ENCODE results near the gene ARHGAP29.

The ARHGAP29 gene

DNA sequence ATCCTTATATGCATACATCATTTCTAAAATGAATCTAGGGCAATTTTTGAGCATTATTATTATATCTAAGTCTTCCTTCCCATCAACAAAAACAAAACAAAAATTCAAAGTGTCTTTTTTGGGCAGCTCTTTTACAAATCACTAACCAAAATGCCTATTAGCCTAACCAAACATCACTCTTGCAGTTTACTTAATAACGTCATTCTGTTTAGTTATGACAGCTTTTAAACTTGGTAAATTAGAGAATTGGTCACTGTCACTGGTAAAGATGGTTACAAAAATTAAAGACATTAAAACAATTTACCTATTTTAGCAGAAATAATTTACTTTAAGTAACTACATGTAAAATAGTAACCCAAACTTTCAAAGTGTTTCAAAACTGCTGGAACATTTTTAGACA lies 2.8 kb downstream of the ARHGAP29 start:
- DNase-seq (ENCODE audit: low read depth) = no peak

DNA sequence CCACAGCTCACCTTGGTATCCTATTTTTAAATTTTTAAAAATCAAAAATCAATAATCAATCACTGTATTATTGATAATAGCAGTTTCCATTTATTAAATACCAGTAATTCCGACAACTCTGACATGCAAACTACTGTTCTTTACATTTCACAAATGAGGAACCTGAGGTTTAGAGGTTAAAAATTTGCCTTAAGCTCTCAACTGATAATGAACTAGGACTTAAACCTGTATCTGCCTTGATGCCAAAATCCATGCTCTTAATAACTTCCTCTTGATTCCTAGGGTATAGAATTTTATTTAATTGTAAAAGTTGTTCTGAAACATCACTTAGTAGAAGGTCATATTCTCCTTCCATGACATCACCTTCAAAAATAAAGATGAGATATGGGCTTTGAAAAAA lies 5.6 kb downstream of the ARHGAP29 start:
- no peak for DNase-seq (ENCODE audit: low read depth)

DNA sequence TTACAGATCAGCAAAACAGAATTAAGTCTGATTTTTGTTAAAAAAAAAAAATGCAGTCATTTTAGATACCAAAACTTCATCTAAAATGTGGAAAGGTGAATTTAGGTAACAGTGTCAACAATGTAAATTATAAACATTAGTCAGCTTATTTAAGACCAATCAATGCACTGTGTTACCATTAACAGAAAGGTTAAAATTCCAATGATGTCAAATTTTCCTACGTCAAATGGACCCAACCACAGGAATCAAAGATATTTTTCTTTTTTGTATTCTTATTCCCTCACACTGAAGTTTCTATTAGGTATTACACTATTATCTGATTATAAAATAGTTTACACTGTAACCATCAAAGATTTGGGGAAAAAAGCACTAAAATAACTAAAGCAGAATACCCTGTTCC lies 6.5 kb downstream of the ARHGAP29 start:
- DNase-seq (ENCODE audit: low read depth) = no peak

DNA sequence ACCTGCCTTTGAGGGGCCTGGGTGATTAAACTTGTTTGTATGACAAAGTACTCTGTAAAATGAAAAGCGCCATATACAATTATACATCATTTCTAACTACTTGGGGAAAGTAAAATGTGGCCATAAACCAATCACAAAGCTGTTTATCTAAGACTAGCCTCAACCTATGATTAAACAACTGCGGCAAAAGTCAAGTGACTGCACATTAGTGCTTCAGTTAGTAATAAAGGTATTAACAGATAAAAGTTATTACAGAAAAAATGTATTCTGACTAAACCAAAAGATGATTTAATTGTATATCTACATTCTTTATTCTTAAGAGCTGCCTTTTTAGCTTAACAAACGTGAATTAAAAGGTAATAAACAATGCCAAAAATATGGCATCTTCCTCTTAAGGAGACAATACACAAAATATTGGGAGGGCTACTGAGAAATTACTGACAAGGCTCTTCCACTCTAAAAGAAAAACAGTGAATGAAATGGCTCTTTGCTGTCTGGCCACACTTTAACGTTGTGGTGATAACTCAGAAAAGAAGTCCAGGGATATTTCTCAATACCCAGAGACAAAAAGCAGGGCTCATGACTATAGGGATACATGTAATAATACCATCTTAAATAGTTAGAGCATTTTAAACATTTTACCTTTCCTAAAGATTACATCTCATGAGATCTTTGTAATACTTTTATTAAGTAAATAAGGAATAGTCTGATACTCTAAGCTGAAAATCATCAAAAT lies 8.6 kb downstream of the ARHGAP29 start:
- DNase-seq (ENCODE audit: low read depth) = no peak

DNA sequence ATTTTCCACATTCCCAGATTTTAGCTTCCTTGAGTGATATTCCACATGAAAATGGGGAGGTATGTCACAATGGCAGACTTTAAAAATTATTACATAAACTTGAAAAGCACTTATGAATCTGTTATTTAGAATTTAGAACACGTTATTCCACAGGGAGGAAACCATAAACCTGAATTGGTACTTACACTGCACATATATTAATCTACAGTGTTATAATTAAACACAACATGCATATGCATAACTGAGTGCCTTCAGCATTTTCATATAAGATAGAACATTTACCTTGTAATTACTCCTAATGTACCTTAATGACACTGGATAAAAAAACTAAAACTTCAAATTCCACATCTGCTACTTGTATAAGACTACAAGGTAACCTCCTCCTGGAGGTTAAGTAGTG lies 9.8 kb downstream of the ARHGAP29 start:
- no peak for DNase-seq (ENCODE audit: low read depth)

DNA sequence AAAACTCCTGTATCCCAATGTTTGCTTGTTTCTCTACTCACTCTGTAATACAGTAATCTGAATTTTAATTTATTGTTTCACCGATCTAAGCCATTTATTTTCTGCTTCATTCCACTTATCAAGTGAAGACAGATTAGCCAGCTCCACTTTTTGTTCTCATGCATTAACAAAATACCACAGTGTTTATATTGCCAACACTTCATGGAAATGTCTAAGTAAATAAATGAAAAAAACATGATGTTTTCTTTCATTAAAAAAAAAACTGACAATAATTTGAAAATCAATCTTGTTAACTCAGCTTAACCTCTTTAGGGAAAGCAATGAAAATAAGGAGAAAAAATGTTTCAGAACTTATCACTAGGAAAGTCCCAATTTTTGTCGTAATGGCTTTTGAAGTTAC lies 11.5 kb downstream of the ARHGAP29 start:
- DNase-seq (ENCODE audit: low read depth) = no peak

DNA sequence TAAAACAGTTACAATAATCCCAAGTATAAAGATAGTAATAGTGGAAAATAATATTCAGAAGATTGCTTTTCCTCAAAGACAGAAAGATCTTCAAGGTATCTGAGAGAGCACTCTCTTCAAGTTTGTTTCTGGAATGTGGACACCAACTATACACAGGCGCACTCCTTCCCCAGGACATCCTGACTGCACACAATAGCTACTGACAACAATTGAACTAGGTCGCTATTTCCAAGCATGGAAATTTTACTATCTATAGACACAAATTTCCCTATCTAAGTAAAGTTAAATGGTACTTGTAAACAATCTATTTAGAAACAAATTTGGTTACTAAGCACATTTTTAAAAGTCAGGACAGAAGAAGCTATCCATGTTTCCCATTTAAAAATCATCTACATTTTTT lies 19.1 kb downstream of the ARHGAP29 start:
- no peak for DNase-seq (ENCODE audit: low read depth)

DNA sequence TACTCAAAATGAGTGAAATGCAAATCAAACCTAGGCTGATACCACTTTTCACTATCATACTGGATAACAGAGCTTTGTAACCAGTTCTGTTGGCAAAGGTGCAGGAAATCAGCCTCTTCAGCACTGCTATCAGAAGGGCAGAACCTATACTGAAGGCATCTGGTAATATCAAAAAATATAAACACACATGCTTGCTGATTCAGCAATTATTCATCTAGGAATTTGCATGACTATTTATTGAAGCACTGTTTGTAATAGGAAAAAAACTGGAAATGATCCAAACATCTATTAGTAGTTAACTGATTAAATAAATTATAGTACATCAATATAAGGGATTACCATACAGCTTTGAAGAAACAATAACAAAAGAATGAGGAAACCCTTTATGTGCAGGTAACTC lies 21.4 kb downstream of the ARHGAP29 start:
- DNase-seq (ENCODE audit: low read depth) = no peak

DNA sequence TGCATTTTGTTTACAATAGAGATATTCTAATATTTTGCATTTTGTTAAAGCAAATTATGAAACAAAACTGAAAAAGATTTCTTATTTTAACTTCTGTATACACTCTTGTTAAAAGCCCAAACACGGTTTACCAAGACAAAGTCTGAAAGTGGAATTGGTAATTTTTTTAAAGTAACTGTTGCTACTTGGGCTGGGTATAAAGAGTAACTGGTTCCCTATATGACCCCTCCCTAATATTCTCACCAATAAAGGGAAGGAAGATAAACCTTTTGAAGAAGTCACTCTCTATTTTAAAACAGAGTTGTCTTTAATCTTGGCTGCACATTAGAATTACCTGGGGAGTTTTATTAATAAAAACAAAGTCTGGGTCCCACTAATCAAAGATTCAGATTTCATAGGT lies 27.4 kb downstream of the ARHGAP29 start:
- DNase-seq (ENCODE audit: low read depth) = no peak

DNA sequence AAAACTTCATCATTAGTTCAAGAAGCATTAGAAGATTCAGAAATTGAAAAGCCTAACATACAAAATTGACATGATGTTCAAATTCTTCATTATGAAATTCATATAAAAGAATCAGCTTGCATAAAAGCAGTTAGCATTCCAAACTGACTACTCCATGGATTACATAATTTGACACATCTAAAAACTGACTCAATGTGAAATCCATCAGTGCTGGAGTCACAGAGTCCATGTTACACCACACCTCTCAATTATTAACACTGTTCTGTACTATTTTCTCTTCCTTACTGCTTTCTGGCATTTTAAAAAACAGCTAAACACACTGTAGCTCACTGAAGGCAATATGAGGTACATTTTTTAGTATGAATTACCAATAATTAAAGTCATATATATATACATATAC lies 28.0 kb downstream of the ARHGAP29 start:
- no peak for DNase-seq (ENCODE audit: low read depth)

DNA sequence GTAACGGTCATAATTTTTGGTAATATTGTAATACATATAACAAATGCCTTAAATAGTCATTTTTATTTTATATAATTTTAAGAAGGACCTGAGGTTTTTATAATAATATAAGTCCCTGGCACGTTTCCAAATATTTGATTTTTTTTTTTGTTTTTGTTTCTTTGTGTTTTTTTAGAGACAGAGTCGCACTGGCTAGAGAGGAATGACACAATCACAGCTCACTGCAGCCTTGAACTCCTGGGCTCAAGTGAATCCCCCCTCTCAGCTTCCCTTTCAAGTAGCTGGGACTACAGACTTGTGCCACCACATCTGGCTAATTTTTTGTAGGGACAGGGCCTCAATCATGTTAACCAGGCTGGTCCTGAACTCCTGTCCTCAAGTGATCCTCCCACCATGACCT lies 29.7 kb downstream of the ARHGAP29 start:
- no peak for DNase-seq (ENCODE audit: low read depth)

DNA sequence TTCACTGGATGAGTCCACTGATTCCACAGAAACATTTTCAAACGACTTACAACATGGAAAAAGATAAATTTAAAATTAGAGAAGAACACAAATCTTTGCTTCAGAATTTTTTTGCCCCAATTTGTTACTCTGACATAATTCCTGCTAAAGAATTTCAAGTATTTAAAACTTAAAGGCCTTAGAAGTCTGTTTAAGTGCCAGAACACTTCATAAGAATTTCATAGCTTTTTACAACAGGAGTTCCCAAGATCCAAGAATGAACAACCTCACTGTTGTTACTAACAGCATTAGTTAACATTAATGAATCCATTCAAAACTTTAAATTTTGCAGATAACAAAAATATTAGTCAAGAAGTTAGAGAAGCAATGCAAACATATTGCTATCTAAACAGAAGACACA lies 31.7 kb downstream of the ARHGAP29 start:
- DNase-seq (ENCODE audit: low read depth) = no peak

DNA sequence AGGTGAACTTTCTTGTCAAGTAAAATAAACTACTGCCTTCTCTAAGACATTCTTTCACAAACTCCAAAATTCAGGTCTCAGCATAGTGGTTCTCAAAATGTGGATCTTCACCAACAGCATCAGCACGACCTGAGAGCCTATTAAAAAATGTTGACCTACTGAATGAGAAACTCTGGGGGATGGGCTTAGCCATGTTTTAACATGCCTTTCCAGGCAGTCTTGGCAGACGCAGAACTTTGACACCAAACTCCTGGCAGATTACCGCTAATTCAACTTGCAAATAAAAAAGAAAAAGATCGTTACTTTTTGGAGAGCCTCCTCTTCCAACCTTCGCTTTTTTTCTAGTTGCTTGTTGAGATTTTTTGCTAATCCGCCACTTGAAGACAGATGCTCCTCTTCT lies 35.1 kb downstream of the ARHGAP29 start:
- DNase-seq (ENCODE audit: low read depth) = no peak

DNA sequence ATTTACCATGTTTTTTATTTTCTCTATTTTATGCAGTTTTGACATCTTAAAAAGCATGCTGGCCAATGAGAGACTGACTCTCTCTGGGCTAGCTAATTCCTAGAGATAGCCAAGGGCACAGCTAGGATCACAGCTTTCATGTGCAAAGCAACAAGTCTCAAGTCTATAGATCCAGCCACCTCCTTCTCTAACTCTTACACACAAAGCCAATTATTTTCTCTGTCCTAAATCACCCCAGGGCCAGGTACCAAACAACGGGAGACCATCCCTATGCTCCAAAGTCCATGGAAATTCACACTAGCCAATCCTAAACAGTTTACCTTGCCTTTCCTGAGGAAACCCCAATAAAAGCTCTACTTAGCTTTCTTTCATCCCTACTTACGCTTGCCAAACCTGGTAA lies 38.0 kb downstream of the ARHGAP29 start:
- DNase-seq (ENCODE audit: low read depth) = no peak

DNA sequence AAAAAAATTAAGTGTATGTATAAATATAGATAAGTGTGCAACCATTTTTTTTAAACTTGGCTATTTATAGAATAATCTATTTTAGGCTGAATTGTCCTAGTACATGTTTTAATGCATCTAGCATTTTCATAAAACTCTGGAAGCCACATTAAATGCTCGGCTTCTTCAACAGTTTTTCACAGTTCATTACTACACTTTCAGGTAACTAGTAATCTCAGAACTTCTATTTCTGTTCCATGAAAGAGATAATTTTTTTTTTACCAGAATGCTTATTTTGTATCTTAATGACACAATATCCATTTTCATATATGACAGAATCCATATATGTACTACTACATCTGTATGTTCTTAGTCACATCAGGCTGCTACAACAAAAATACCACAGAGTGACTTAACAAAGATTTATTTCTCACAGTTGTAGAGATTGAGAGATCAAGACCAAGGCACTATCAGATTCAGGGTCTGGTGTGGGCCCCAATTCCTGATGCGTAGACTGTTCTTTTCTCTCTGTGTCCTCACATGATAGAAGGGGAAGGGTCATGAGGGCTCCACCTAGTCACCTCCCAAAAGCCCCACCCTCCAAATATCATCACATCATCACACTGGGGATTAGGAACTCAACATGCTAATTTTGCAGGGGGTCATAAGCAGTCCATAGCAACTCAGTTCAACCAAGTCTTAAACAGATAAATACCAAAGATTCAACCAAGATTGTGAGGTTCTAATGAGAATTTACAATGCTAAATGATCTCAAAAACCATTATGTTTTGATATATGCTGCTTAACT lies 43.1 kb downstream of the ARHGAP29 start:
- no peak for DNase-seq (ENCODE audit: low read depth)

DNA sequence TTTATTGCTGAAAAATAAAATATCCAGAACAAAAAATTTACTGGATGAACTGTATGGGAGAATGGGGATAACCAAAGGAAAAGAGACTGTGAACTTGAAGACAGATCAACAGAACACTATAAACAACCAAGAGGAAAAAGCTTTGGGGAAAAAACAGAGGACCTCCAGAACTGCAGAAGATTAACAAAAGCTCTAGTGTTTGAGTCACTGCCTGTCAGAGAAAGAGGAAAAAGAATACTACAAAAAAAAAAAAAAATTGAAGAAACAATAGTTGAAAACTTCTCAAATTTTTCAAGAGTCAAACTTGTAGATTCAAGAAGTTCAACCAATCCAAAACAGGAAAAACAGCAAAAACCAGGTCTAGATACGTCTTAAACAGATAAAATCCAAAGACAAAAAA lies 44.3 kb downstream of the ARHGAP29 start:
- no peak for DNase-seq (ENCODE audit: low read depth)

DNA sequence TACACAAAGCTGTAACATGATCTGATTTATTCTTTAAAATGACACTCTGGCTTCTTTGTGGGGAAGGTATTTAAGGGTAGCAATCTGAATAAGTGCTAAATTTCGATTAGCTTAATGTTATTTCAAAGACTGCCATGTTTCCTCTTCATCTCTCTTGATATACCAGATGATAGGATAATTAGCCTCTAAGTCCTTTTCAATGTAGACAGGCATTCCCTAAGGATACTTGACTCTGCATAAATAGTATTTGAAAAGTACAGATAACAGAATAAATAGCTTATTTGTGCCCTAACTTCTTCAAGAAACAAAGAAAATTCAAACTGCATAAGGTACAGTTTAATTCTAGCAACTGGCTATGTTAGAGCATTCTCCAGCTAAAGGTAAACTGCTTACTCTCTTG lies 46.2 kb downstream of the ARHGAP29 start:
- DNase-seq (ENCODE audit: low read depth) = no peak

DNA sequence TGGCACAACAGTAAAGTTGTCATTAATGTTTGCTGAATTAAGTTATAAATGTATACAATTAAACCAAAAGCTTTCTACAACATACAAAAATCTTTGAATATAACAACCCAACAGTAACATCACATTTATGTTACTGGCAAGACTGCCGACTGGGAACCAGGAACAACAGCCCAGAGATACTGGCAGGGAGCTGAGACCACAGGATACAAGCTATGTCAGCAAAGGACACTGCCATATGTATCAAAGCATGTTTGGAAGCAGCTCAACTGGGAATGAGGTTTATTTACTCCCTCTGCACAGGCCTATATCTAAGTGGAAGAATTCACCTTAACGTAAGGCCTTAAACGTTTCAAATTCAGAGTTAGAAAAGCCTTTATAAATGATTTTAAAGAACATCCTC lies 50.4 kb downstream of the ARHGAP29 start:
- DNase-seq (ENCODE audit: low read depth) = no peak

DNA sequence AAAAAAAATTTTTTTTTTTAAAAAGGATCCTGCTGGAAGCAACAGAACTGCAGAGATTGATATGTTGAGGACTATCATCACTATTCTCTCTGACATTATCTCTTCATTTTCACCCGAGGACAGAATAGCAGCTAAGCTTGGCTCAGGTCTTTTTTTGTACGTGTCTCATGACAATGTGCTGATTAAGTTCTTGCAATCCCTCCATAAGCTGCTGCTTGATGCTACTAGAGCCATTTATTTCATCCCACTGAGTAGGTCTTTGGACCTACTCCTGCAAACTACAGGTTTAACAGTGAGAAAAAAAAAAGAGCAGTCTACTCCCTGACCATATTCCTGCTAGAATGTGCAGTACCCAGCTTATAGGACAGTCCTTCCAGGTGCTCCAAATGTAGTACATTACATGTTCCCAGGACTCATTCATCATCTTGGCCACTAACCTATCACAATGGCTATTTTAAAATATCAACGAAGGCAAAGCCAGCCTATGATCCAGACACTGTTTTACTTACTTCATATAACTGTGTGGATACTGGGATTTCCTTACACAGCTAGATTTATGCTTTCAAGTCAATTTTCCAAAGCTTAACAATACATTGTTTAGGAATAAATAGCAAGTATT lies 54.1 kb downstream of the ARHGAP29 start:
- no peak for DNase-seq (ENCODE audit: low read depth)

DNA sequence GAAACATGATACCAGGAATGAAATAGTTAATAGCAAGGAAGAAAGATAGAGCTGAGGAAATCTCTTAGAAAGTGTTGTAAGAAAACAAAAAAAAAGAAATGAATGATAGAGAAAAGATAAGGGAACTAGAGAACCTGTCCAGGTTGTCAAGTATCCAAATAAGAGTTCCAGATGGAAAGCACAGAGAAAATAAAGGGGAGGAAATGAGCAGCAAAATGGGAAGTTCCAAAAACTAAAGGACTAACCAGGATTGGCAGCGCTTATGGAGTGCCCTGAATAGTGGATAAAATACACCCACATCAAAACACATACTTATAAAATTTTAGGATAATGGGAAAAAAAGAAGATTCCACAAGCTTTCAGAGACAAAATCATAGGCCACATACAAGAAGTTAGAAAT lies 55.2 kb downstream of the ARHGAP29 start:
- DNase-seq (ENCODE audit: low read depth) = no peak

DNA sequence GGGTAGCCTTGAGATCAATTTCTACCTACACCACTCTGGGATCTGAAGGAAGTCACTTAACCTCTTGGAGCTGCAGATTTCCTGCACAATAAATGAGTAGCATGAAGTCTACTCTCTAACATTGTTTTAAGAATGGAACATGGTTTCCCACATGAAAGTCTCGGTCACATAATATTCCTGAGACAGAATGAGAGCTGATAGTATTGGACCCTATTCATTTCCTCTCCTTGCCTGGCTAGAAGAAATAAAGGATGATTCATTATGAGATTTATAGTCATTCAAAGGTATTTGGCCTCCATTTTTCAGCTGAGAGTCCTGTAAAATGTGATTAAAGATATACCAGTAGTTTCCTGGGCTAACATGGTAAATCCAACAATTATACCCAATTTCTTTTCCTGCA lies 56.7 kb downstream of the ARHGAP29 start:
- DNase-seq (ENCODE audit: low read depth) = no peak

DNA sequence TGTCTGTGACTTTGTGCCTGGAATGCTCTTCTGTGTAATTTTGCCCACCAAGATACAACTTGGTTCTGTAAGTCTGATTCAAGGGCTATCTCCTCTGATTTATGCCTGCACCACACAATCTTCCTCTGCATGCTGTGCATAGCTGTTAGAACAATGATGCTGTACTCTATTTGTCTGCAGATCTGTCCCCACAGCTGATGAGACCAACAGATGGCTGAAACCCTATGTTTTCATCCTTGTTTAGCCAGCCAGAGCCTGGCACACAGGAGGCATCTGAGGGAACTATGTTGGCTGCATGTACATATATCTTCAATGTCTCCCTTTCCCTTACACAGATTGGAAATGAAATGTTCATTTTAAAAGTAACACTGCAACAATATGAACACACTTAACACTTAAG lies 58.5 kb downstream of the ARHGAP29 start:
- DNase-seq (ENCODE audit: low read depth) = no peak

DNA sequence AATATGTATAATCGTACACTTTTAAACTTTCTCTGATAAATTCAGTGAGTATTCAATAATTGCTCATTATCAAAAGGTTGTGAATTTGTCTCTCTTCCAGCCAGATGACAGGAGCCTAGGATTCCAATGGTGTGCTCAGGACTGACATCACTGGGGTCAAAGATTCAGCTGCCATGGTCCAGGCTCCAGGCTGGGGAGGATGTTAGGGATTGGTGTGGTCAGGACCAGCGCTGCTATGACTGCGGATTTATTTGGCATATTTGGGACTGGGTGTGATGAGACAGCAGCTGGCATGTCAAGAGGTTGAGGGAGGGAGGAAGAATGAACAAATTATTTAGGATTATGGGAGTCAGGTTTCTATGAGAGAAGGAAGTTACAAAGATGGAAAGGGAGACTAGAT lies 68.3 kb downstream of the ARHGAP29 start:
- no peak for DNase-seq (ENCODE audit: low read depth)

Data from stimulated activated CD8-positive, alpha-beta memory T cell treated with anti-CD3 and anti-CD28 coated beads, Interleukin-4, amount 100 ng/mL, for 24 hours (primary cell).